HL-60 (cell line): Measurements from ENCODE around the gene CSNK2A2.

Experiments
- CTCF ChIP-seq: IDR thresholded peaks from one replicate; pipeline ENCODE4 v1.5.1; 2011; ENCODE audit warnings: low read length, control low read depth, inconsistent platforms; ENCODE audit not compliant: insufficient read depth
- GABPA ChIP-seq: IDR thresholded peaks from 2 replicates; pipeline ENCODE4 v1.6.1; 2012; ENCODE audit warnings: low read depth
- POLR2AphosphoS5 ChIP-seq: IDR thresholded peaks from 2 replicates; pipeline ENCODE4 v1.6.1; 2012; ENCODE audit warnings: low read depth
- REST ChIP-seq: IDR thresholded peaks from 2 replicates; pipeline ENCODE4 v1.6.1; 2012; ENCODE audit warnings: low read depth; ENCODE audit not compliant: insufficient replicate concordance
- SPI1 ChIP-seq: IDR thresholded peaks from 2 replicates; pipeline ENCODE4 v1.6.1; 2012; ENCODE audit warnings: low read depth, mild to moderate bottlenecking, borderline replicate concordance

GRCh38 chr16:58217311-58217925 is 19.5 kb upstream of the CSNK2A2 start:
- TF ChIP-seq CTCF (no peak), POLR2AphosphoS5 (no peak), GABPA (no peak), REST (no peak), SPI1 (no peak)
